Keratinocyte (primary cell): ENCODE data around the gene GAS2. TPM values are rescaled to one million over a fixed set of nuclear protein-coding genes. Genes with fewer than 3 reads are reported as not detected.

ENCODE experiments used
- DNase-seq: peaks from one replicate; pipeline ENCODE4 v3.0.0-alpha.2; 2011; ENCODE audit warnings: low read depth, missing footprints, low spot score
- FAIRE-seq: peaks from 2 replicates; lab custom pipeline; 2011; peaks lifted over from hg19 to GRCh38; lab: Jason Lieb, UNC
- H2AFZ ChIP-seq: 2 replicates; pipeline ENCODE4 v1.6.0; 2012; ENCODE audit warnings: low read length, control low read depth, inconsistent platforms; ENCODE audit not compliant: control insufficient read depth
- H3K27ac ChIP-seq: 2 replicates; pipeline ENCODE4 v1.5.1; 2011; ENCODE audit warnings: low read length; ENCODE audit not compliant: control insufficient read depth, insufficient read depth
- H3K27me3 ChIP-seq: 3 replicates; pipeline ENCODE4 v1.6.0; 2011; ENCODE audit warnings: low read length; ENCODE audit not compliant: control insufficient read depth, insufficient read depth; ENCODE audit errors: extremely low read depth
- H3K36me3 ChIP-seq, 2 experiments: 2 replicates in 1 of 2; 3 replicates in 1 of 2; pipeline ENCODE4 v1.5.1; 2011; ENCODE audit warnings: low read length in 2 of 2, mild to moderate bottlenecking in 1 of 2; ENCODE audit not compliant: control insufficient read depth in 2 of 2, insufficient read depth in 2 of 2; ENCODE audit errors: extremely low read depth in 1 of 2
- H3K4me1 ChIP-seq: 3 replicates; pipeline ENCODE4 v1.5.1; 2011; ENCODE audit warnings: low read length; ENCODE audit not compliant: control insufficient read depth, insufficient read depth; ENCODE audit errors: extremely low read depth
- H3K4me2 ChIP-seq: 3 replicates; pipeline ENCODE4 v1.6.0; 2011; ENCODE audit warnings: low read depth, low read length; ENCODE audit not compliant: control insufficient read depth, insufficient read depth; ENCODE audit errors: extremely low read depth
- H3K4me3 ChIP-seq, 3 experiments: fragments of 200-600 bp in 1 of 3; sonication (generic) in 1 of 3; 2 replicates in 2 of 3; 3 replicates in 1 of 3; pipeline ENCODE4 v1.5.1; 2011 to 2016; ENCODE audit warnings: low read length in 3 of 3, mild to moderate bottlenecking in 3 of 3, control low read depth in 2 of 3, inconsistent platforms in 1 of 3, low read depth in 1 of 3, mixed read lengths in 1 of 3, mixed run types in 1 of 3, moderate library complexity in 1 of 3; ENCODE audit not compliant: control insufficient read depth in 2 of 3, insufficient read depth in 2 of 3; ENCODE audit errors: extremely low read depth in 1 of 3
- H3K79me2 ChIP-seq: 2 replicates; pipeline ENCODE4 v1.6.0; 2012; ENCODE audit warnings: low read length; ENCODE audit not compliant: control insufficient read depth, insufficient read depth
- H3K9ac ChIP-seq: 3 replicates; pipeline ENCODE4 v1.6.0; 2011; ENCODE audit warnings: low read length; ENCODE audit not compliant: control insufficient read depth, insufficient read depth; ENCODE audit errors: extremely low read depth
- H3K9me1 ChIP-seq: 3 replicates; pipeline ENCODE4 v1.6.0; 2011; ENCODE audit warnings: low read length; ENCODE audit not compliant: control insufficient read depth, insufficient read depth; ENCODE audit errors: extremely low read depth
- H3K9me3 ChIP-seq: 2 replicates; pipeline ENCODE4 v1.5.1; 2012; ENCODE audit warnings: low read depth, low read length; ENCODE audit not compliant: control insufficient read depth
- H4K20me1 ChIP-seq: 3 replicates; pipeline ENCODE4 v1.6.0; 2011; ENCODE audit warnings: low read length; ENCODE audit not compliant: control insufficient read depth, insufficient read depth; ENCODE audit errors: extremely low read depth
- CTCF ChIP-seq, 3 experiments: IDR thresholded peaks in 1 of 3; conservative IDR thresholded peaks in 1 of 3; optimal IDR thresholded peaks in 1 of 3; 2 replicates in 2 of 3; 3 replicates in 1 of 3; pipeline versions ENCODE3 to v1.5.1; 2011; ENCODE audit warnings: low read length in 3 of 3, mild to moderate bottlenecking in 3 of 3, moderate library complexity in 2 of 3, control low read depth in 1 of 3, inconsistent platforms in 1 of 3; ENCODE audit not compliant: insufficient read depth in 2 of 3; ENCODE audit errors: extremely low read depth in 1 of 3
- EZH2 ChIP-seq: IDR thresholded peaks from one replicate; pipeline ENCODE4 v1.6.1; 2012; ENCODE audit warnings: inconsistent platforms, mild to moderate bottlenecking, low read length, moderate library complexity
- dilution Hi-C: fragments of 300-500 bp; cut with MboI; formaldehyde crosslinking; loops from one replicate; pipeline ENCODE4 v1.7.0; 2020; ENCODE audit warnings: low sequenced_read_pairs; ENCODE audit not compliant: extremely low pct_ligation_motif_present
- polyA plus RNA-seq, 5 experiments: library from polyadenylated mRNA; depleted of rRNA in 3 of 5; stranded (reverse) in 3 of 5; stranded (forward) in 1 of 5; unstranded in 1 of 5; fragments of >200 nt; gene quantifications; 1 replicate in 1 of 5; 2 replicates in 3 of 5; 3 replicates in 1 of 5; pipeline versions ENCODE4 v1.2.1 to v1.2.3, GENCODE V29; 2011 to 2012; ENCODE audit warnings: missing spikeins in 2 of 5, low read depth in 1 of 5, low replicate concordance in 1 of 5

Gene GAS2
- polyA plus RNA-seq, 1 donor (not counting 4 experiments of a cell fraction or from before 2014, with no cell fraction given), result 0.62 TPM

GRCh38 chr11:22846726-22847125 is 180.3 kb downstream of the GAS2 start:
- Histone ChIP-seq H3K9me1 (no peaks in the 10 kb centered on the region), H4K20me1 (no peaks in the 10 kb centered on the region), H3K27me3 (no peaks in the 10 kb centered on the region), H3K9me3 (no peaks in the 10 kb centered on the region), H3K4me3 (no peak overlapping the region), H3K9ac (no peak overlapping the region), H2AFZ (no peak overlapping the region), H3K79me2 (no peaks in the 10 kb centered on the region), H3K36me3 (no peaks in the 10 kb centered on the region), H3K27ac (no peak overlapping the region), H3K4me2 (no peak overlapping the region), H3K4me1 (no peaks in the 10 kb centered on the region)
- DNase-seq (no peak), FAIRE-seq (no peak)
- TF ChIP-seq CTCF (optimal IDR thresholded peaks at IDR 0.05 in 1 of 3, IDR thresholded peaks at IDR 0.05 in 1 of 3, conservative IDR thresholded peaks at IDR 0.05 in 1 of 3; ENCODE audit: extremely low read depth in 1 of 3, insufficient read depth in 2 of 3, low read length in 3 of 3) (no peak), EZH2 (no peak)
- dilution Hi-C loops, result no loop called here

GRCh38 chr11:22851477-22851876 is 185.1 kb downstream of the GAS2 start:
- H2AFZ ChIP-seq, result no peak overlapping the region
- H3K4me1 ChIP-seq, result no peaks in the 10 kb centered on the region
- H3K9ac ChIP-seq, result no peak overlapping the region
- no peak for FAIRE-seq
- TF ChIP-seq EZH2, result no peak
- TF ChIP-seq CTCF (optimal IDR thresholded peaks at IDR 0.05 in 1 of 3, IDR thresholded peaks at IDR 0.05 in 1 of 3, conservative IDR thresholded peaks at IDR 0.05 in 1 of 3; ENCODE audit: extremely low read depth in 1 of 3, insufficient read depth in 2 of 3, low read length in 3 of 3), result no peak
- no peaks in the 10 kb centered on the region for H3K27me3 ChIP-seq
- no peaks in the 10 kb centered on the region for H3K9me3 ChIP-seq
- dilution Hi-C loops, result no loop called here
- no peak overlapping the region for H3K27ac ChIP-seq
- DNase-seq, result no peak
- no peak overlapping the region for H3K4me3 ChIP-seq
- H3K4me2 ChIP-seq, result no peak overlapping the region
- H3K9me1 ChIP-seq, result no peaks in the 10 kb centered on the region
- no peaks in the 10 kb centered on the region for H3K36me3 ChIP-seq
- no peaks in the 10 kb centered on the region for H4K20me1 ChIP-seq
- H3K79me2 ChIP-seq, result no peaks in the 10 kb centered on the region
